ENCODE results near the gene GRK1.

GRK1 gene

GRCh38 chr13:113665597-113666328 lies 1.3 kb upstream of the GRK1 start:
- DNase-seq (ENCODE audit: low read depth in 2 of 2, low spot score in 1 of 2): no peak

- no peak for DNase-seq (ENCODE audit: low read depth in 2 of 2, low spot score in 1 of 2)
These were observed 719 bp upstream of the GRK1 start for GRCh38 chr13:113666329-113666670.

- DNase-seq (ENCODE audit: low read depth in 2 of 2, low spot score in 1 of 2): no peak
These were observed 912 bp downstream of the GRK1 start for GRCh38 chr13:113667771-113668490.

GRCh38 chr13:113668491-113668971 lies 1.5 kb downstream of the GRK1 start:
- DNase-seq (ENCODE audit: low read depth in 2 of 2, low spot score in 1 of 2): no peak

GRCh38 chr13:113669231-113669754 lies 2.3 kb downstream of the GRK1 start:
- no peak for DNase-seq (ENCODE audit: low read depth in 2 of 2, low spot score in 1 of 2)

- DNase-seq (ENCODE audit: low read depth in 2 of 2, low spot score in 1 of 2): no peak
These were observed 2.8 kb downstream of the GRK1 start for GRCh38 chr13:113669755-113670341.

GRCh38 chr13:113670541-113670940 lies 3.5 kb downstream of the GRK1 start:
- DNase-seq (ENCODE audit: low read depth in 2 of 2, low spot score in 1 of 2): no peak

- DNase-seq (ENCODE audit: low read depth in 2 of 2, low spot score in 1 of 2): no peak
These were observed 4.3 kb downstream of the GRK1 start for GRCh38 chr13:113671066-113672001.

- DNase-seq (ENCODE audit: low read depth in 2 of 2, low spot score in 1 of 2): no peak
These were observed 5.1 kb downstream of the GRK1 start for GRCh38 chr13:113672002-113672651.

- no peak for DNase-seq (ENCODE audit: low read depth in 2 of 2, low spot score in 1 of 2)
These were observed 55.9 kb downstream of the GRK1 start for GRCh38 chr13:113722921-113723320.

- no peak for DNase-seq (ENCODE audit: low read depth in 2 of 2, low spot score in 1 of 2)
These were observed 56.5 kb downstream of the GRK1 start for GRCh38 chr13:113723410-113724015.

- DNase-seq (ENCODE audit: low read depth in 2 of 2, low spot score in 1 of 2): no peak
These were observed 57.2 kb downstream of the GRK1 start for GRCh38 chr13:113724016-113724758.

- DNase-seq (ENCODE audit: low read depth in 2 of 2, low spot score in 1 of 2): peak; percentile 57 to 75
These were observed 57.8 kb downstream of the GRK1 start for GRCh38 chr13:113724780-113725315.

GRCh38 chr13:113725329-113726105 lies 58.5 kb downstream of the GRK1 start:
- DNase-seq (ENCODE audit: low read depth in 2 of 2, low spot score in 1 of 2): peak in 1 of 2 donors; percentile 39

GRCh38 chr13:113726106-113726821 lies 59.2 kb downstream of the GRK1 start:
- peak in 1 of 2 donors; percentile 12 for DNase-seq (ENCODE audit: low read depth in 2 of 2, low spot score in 1 of 2)

GRCh38 chr13:113726961-113727411 lies 60.0 kb downstream of the GRK1 start:
- no peak for DNase-seq (ENCODE audit: low read depth in 2 of 2, low spot score in 1 of 2)

GRCh38 chr13:113728571-113729054 lies 61.6 kb downstream of the GRK1 start:
- DNase-seq (ENCODE audit: low read depth in 2 of 2, low spot score in 1 of 2): no peak
